Adrenal gland (tissue), 12 donors: ENCODE results near the gene PLXNC1. TPM values are rescaled to one million over a fixed set of nuclear protein-coding genes. Genes with fewer than 3 reads are reported as not detected.

Experiments
- DNase-seq, 7 donors: peaks; one replicate each; pipeline ENCODE4 v3.0.0-alpha.2; 2019 to 2020
- H3K27ac ChIP-seq, 5 donors: fragments of 200-600 bp; sonication (generic) in 4 of 5; 1 replicate in 3 of 5; 2 replicates in 2 of 5; pipeline versions ENCODE4 v1.5.1 to v1.8.0; 2016 to 2020; ENCODE audit warnings: mild to moderate bottlenecking in 1 of 5
- H3K27me3 ChIP-seq: fragments of 200-600 bp; 2 replicates; pipeline ENCODE4 v1.8.0; 2021
- H3K36me3 ChIP-seq, 2 donors: fragments of 200-600 bp; replicated peaks in 1 of 2; 1 replicate in 1 of 2; 2 replicates in 1 of 2; pipeline versions ENCODE4 v1.5.1 to v1.8.0; 2018 to 2022
- H3K4me1 ChIP-seq, 2 donors: fragments of 200-600 bp; replicated peaks in 1 of 2; 1 replicate in 1 of 2; 2 replicates in 1 of 2; pipeline versions ENCODE4 v1.5.1 to v1.8.0; 2018 to 2021
- H3K4me3 ChIP-seq, 4 donors: fragments of 200-600 bp; sonication (generic) in 3 of 4; one replicate each; pipeline ENCODE4 v1.5.1; 2016 to 2018
- H3K9me3 ChIP-seq, 3 donors: fragments of 200-600 bp; sonication (generic) in 1 of 3; replicated peaks in 1 of 3; 1 replicate in 2 of 3; 2 replicates in 1 of 3; pipeline versions ENCODE4 v1.5.1 to v1.8.0; 2016 to 2021
- CTCF ChIP-seq, 6 experiments: fragments of 450-650 bp in 4 of 6; fragments of 200-600 bp in 2 of 6; sonication (generic) in 1 of 6; IDR thresholded peaks; 1 replicate in 5 of 6; 2 replicates in 1 of 6; pipeline versions ENCODE4 v1.5.1 to v1.8.0; 2016 to 2021; ENCODE audit warnings: antibody characterized with exemption in 6 of 6, mild to moderate bottlenecking in 2 of 6, moderate library complexity in 1 of 6
- POLR2A ChIP-seq, 2 donors: fragments of 450-650 bp; IDR thresholded peaks; one replicate each; pipeline ENCODE4 v1.6.1; 2017; ENCODE audit warnings: antibody characterized with exemption in 2 of 2, mild to moderate bottlenecking in 2 of 2, moderate library complexity in 1 of 2
- WGBS, 4 donors: extraction: QIAGEN DNeasy Blood & Tissue Kit in 2 of 4; methylation state at CpG; one replicate each; pipeline versions ENCODE4 v1.1.5 to v1.1.7; 2013 to 2017; 5-methylcytosine and 5-hydroxymethylcytosine counted together
- intact Hi-C, 2 donors: fragments of 100-400 bp; cut with DNase I; formaldehyde crosslinking; loops; one replicate each; pipeline versions ENCODE4 v1.14.1 to v1.15.0; 2022 to 2023
- polyA plus RNA-seq, 3 donors: library from polyadenylated mRNA; stranded (reverse); fragments of 200-250 nt in 2 of 3; fragments of 350-450 nt in 1 of 3; fragmentation: Illumina TruSeq in 1 of 3; extraction: RNeasy Lipid Tissue Mini Kit (QIAGEN cat#74804) in 1 of 3; gene quantifications; one replicate each; pipeline ENCODE4 v1.2.3, GENCODE V29; 2013 to 2014
- total RNA-seq, 9 donors: library from RNA; depleted of rRNA in 4 of 9; stranded (reverse); fragments of >200 nt in 4 of 9; fragments of 120-200 nt in 1 of 9; fragmentation: NEBNext Ultra II Directional in 1 of 9; extraction: Animal tissue kit (Norgen Biotek cat#: 25700) in 1 of 9; gene quantifications; one replicate each; pipeline versions ENCODE4 v1.1.0 to v1.2.4, GENCODE V29; 2013 to 2023
- donor health status: healthy with polysubstance abuse.
- donor health status: Bipolar disorder and iron deficiency.
- donor health status: DM: yes; HTN: yes; CAD: no.
- donor health status: DM: no; HTN: no; CAD: no.
- donor health status: DM: no; HTN: no; CAD: no.
- donor health status: DM: yes; HTN: yes; CAD: no.

The PLXNC1 gene
- total and polyA plus RNA-seq, 12 donors: 2.5 to 23.4 (median 12.3) TPM

- intact Hi-C loops: loop anchor here in 1 of 2 donors (2.0 to 10.0 kb wide), 2 partner anchors 301 to 399 kb away; no protein-coding TSS in a partner anchor
- no peaks in the 10 kb centered on the region for H3K27me3 ChIP-seq
- no peaks in the 10 kb centered on the region for H3K36me3 ChIP-seq
- H3K4me3 ChIP-seq: no peak overlapping the region
- 28 to 32% (median 30%) methylated on average over 6 of the region's 6 CpGs for WGBS, 4 donors
- H3K4me1 ChIP-seq: no peaks in the 10 kb centered on the region
- DNase-seq: peak in 2 of 7 donors; percentile 31 to 37
- H3K27ac ChIP-seq: no peak overlapping the region
- TF ChIP-seq POLR2A (IDR thresholded peaks at IDR 0.05) (no peak), CTCF (IDR thresholded peaks at IDR 0.05) (peak; percentile 65 to 83 (median 77))
- H3K9me3 ChIP-seq: no peaks in the 10 kb centered on the region
Observed at GRCh38 chr12:94133964-94134795, 14.2 kb upstream of the PLXNC1 start.

DNA sequence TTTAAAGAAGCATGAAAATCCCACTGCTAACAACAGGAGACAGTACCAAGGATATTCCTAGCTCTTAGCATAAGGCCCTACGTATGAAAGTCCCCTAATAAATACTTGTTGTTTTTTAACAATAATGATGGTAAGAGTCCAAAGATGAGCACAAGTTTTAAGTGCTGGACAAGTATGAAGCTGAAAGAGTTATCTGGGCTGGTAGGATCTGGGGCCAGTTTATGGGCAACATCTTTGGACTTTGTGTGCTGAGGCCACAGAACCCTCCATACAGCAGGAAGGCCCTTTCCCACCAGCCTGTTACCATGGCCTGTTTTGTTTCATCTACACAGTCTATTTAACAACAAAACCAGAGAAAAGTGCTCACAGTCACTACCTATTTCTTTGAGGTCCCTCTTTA lies 12.5 kb upstream of the PLXNC1 start:
- no peak for TF ChIP-seq POLR2A (IDR thresholded peaks at IDR 0.05)
- no peak for TF ChIP-seq CTCF (IDR thresholded peaks at IDR 0.05)
- H3K36me3 ChIP-seq: no peaks in the 10 kb centered on the region
- H3K4me3 ChIP-seq: no peak overlapping the region
- DNase-seq: no peak
- intact Hi-C loops: loop anchor here in 1 of 2 donors (2.0 to 10.0 kb wide), 2 partner anchors 299 to 397 kb away; no protein-coding TSS in a partner anchor
- WGBS, 4 donors: 90 to 97% (median 95%) methylated on average over 1 of the region's 1 CpG
- H3K9me3 ChIP-seq: no peaks in the 10 kb centered on the region
- no peaks in the 10 kb centered on the region for H3K4me1 ChIP-seq
- no peak overlapping the region for H3K27ac ChIP-seq
- no peaks in the 10 kb centered on the region for H3K27me3 ChIP-seq

- no peaks in the 10 kb centered on the region for H3K27me3 ChIP-seq
- TF ChIP-seq CTCF (IDR thresholded peaks at IDR 0.05) (no peak), POLR2A (IDR thresholded peaks at IDR 0.05) (no peak)
- H3K4me3 ChIP-seq: no peak overlapping the region
- no peaks in the 10 kb centered on the region for H3K9me3 ChIP-seq
- intact Hi-C loops: loop anchor here (5.0 to 10.0 kb wide), 2 partner anchors 295 to 392 kb away; no protein-coding TSS in a partner anchor
- WGBS, 4 donors: 84 to 93% (median 91%) methylated on average over 21 of the region's 21 CpGs
- H3K4me1 ChIP-seq: no peaks in the 10 kb centered on the region
- no peaks in the 10 kb centered on the region for H3K36me3 ChIP-seq
- DNase-seq: no peak
- no peak overlapping the region for H3K27ac ChIP-seq
Observed at GRCh38 chr12:94139816-94140215, 8.6 kb upstream of the PLXNC1 start.

- TF ChIP-seq POLR2A (IDR thresholded peaks at IDR 0.05) (no peak), CTCF (IDR thresholded peaks at IDR 0.05) (peak in 2 of 6 experiments; percentile 15 to 32)
- H3K27me3 ChIP-seq: no peaks in the 10 kb centered on the region
- no peak overlapping the region for H3K27ac ChIP-seq
- no peaks in the 10 kb centered on the region for H3K9me3 ChIP-seq
- no peaks in the 10 kb centered on the region for H3K4me1 ChIP-seq
- H3K36me3 ChIP-seq: no peaks in the 10 kb centered on the region
- peak in 1 of 7 donors; percentile 13 for DNase-seq
- WGBS, 4 donors: 87 to 95% (median 93%) methylated on average over 13 of the region's 13 CpGs
- intact Hi-C loops: loop anchor here in 1 of 2 donors (5.0 to 10.0 kb wide), 2 partner anchors 294 to 392 kb away; no protein-coding TSS in a partner anchor
- H3K4me3 ChIP-seq: no peak overlapping the region
Observed at GRCh38 chr12:94140556-94140955, 7.8 kb upstream of the PLXNC1 start.
